GM12873 (cell line): ENCODE measurements around the gene TSC22D2.

ENCODE experiments used
- CTCF ChIP-seq: IDR thresholded peaks from 2 replicates; pipeline ENCODE4 v1.5.1; 2012; ENCODE audit warnings: low read depth, mild to moderate bottlenecking, moderate library complexity, low read length, control low read depth; ENCODE audit not compliant: insufficient read depth; ENCODE audit errors: missing control alignments

TSC22D2 gene

GRCh38 chr3:150451329-150452048 lies 43.4 kb downstream of the TSC22D2 start:
- TF ChIP-seq CTCF, result no peak

DNA sequence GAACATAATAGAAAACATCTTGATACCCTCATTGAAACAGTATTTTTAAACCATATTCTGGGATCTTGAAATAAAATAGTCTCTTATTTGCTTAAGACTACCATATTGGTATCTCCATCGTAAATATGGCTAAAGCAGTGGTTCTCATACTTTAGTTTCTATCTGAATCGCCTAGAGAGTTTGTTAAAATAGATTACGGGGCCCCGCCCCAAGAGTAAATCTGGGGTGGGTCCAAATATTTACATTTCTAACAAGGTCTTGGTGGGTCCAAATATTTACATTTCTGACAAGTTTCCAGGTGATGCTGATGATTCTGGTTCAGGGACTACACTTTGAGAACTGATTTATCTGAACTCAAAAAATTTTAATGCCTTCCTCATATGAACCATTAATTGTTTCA lies 45.3 kb downstream of the TSC22D2 start:
- no peak for TF ChIP-seq CTCF

DNA sequence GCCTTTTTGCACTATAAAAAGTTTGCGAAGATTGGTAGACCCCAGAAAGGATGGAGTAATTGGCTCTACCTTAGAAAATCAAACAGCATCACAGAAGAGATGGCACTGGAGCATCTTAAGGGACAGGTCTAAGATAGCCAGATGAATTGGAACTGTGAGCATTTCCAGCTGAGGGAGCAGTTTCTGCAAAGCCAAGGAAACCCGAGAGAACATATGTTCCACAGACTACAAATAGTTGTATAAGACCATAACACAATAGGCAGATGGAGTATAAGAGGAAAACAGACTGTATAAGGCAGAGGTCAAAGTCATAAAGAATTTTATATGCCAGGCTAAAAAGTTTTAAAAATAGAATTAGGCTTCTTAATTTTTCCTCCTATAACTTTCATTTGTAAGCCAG lies 46.0 kb downstream of the TSC22D2 start:
- no peak for TF ChIP-seq CTCF

DNA sequence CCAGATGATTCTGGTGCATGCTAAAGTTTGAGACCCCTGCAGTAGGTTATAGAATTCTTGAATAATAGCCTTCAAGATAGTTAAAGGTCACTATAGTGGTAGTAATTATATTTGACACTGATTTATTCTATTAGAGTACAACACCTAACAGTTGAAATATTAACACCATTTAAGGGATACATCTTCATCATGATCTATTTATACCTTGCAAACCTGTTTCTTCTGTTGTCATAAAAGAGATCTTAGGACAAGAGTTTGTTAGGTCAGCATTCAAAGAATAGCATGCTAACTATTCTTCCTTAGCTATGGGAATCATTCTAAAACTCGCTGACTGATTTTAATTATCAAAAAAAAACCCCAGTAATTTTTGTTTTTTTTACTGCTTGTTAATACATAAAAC lies 46.5 kb downstream of the TSC22D2 start:
- TF ChIP-seq CTCF, result no peak

DNA sequence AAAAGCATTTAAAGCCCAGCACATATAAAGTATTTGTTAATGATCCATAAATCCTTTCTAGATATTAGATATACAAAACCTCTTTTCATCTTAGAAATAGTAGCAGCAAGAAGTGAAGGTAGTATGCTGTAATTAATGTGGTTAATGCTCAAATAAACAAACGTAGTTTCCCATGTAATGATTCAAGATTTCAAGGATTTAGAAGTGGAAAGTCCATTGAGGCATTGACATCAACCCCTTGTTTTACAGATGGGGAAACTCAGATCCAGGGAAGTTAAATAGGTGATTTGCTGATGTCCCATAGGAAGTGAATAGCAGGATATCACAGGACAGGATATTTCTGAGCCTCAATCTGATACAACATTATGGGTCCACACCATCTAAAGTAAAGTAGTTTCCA lies 47.2 kb downstream of the TSC22D2 start:
- TF ChIP-seq CTCF, result no peak

GRCh38 chr3:150458001-150458400 lies 49.9 kb downstream of the TSC22D2 start:
- no peak for TF ChIP-seq CTCF

DNA sequence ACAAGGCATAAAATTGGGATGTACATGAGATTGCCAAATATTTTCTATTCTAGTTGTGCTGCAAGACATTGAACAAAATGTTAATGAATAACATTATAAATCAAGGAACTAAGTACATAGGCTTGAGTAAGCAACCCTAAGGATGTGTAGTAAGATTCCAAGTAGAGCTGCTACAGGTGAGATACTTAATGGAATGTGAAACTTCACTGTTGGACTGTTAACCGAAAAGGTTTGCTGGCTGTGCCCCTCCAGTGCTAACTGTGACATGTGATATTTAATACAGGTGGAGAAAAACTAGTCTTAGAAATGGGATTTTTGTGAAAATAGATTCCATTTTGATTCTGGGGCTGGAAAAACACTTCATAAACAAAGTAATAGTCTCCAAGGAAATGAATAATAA lies 52.4 kb downstream of the TSC22D2 start:
- TF ChIP-seq CTCF, result no peak

GRCh38 chr3:150461399-150461798 lies 53.3 kb downstream of the TSC22D2 start:
- no peak for TF ChIP-seq CTCF
